HG02588 (cell line): Measurements from ENCODE around the gene THSD7B.

Experiments
- ATAC-seq: cut with Tn5 transposase; IDR thresholded peaks from one replicate; pipeline ENCODE4 v1.9.1; 2021; ENCODE audit warnings: mild to moderate bottlenecking, moderate library complexity; ENCODE audit not compliant: unreplicated experiment

Gene THSD7B

GRCh38 chr2:137133225-137133624 lies 367.9 kb downstream of the THSD7B start:
- no peak for ATAC-seq

DNA sequence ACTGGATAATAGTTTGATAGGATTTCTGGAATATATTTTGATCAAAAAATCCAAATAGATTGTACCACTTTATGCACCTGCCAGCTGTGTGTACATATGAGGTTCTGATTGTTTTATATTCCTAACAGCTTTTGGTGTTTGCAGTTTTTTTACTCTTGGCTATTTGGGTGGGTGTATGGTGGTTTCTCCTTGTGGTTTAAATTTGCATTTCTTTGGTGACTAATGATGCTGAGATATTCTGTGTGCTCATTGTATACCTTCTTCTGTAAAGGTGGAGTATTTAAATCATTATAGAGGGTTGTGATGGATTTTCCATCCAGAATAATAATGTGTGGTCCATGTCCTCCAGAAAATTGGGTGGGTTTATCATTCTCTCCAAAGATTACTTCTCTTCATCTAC lies 372.9 kb downstream of the THSD7B start:
- no peak for ATAC-seq

GRCh38 chr2:137151731-137152130 lies 386.4 kb downstream of the THSD7B start:
- ATAC-seq = no peak

DNA sequence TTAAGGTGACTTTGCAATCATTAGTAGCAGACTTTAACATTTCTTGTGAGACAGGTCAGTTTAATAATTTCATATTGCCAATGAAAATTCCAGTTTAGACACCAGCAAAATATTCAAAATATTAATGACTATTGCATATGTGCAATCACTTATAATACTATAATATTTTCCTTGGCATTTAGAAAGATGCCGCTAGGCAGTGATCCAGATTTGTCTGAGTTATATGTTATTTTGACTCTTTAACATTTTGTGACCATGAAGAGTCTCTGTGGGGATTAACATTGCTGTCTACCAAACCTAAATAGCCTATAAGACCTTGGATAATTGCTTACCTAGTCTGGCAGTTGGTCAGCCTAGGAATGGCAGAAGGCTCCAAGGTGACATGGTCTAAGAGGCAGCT lies 389.6 kb downstream of the THSD7B start:
- ATAC-seq = no peak

DNA sequence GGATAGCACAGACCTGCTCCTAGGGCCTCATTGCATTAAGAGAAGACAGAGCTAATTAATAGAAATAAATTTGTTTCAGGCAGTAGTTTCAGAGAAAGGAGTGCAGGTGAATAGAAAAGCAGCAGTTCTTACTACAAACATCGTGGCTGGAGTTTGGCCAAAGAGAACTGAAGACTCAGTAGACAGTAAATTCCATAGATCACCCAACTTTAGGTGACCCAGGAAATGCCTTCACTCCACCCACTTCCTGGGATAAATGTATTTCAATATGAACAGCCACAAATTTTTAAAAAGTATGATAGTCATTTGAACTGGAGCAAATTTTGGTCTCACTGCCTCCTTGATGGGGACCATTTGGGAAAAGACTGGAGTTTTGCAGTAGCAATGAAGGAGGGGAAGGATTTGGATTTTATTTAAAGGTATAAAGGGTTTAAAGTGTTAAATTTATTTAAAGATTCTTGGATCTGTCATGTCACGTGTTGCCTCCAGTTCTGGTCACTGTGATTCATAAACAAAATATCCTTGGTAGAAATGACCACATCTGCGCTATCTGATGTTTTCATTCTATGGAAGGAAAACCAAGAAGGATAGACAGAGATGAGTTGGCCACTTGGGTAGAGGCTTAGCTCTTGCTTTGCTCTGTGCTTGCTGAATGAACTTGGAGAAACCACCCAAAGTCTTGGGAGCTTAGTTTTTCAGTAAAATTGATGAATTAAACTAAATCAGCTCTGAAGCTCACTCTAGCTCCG lies 390.2 kb downstream of the THSD7B start:
- no peak for ATAC-seq

DNA sequence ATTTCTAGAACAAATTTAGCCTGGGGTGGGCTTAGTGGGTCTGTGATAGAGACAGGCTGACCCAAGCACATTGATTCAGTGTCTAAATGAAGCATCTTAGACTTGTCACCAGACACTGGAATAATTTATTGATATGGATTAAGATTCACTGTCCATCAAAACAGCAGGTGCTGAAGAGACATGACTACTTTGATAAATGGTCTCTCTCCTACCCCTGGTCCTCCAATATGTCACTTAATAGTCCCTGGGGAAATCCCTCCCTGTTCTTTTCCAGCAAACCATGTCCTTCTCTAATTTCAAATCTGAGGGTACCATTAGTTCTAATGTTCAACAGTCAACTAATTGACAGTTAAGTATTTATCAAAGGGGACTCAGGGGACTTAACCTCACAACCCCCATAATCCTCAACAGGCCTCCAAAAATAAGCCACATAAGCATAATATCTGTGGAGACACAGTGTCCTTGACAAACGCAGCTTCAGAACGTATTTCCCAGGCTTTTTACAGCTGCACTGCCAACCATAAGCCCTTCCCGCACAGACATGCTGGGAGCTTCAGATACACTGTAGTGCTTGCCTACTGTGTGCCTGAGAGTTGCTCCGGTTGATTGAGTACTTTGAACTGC lies 391.0 kb downstream of the THSD7B start:
- no peak for ATAC-seq

DNA sequence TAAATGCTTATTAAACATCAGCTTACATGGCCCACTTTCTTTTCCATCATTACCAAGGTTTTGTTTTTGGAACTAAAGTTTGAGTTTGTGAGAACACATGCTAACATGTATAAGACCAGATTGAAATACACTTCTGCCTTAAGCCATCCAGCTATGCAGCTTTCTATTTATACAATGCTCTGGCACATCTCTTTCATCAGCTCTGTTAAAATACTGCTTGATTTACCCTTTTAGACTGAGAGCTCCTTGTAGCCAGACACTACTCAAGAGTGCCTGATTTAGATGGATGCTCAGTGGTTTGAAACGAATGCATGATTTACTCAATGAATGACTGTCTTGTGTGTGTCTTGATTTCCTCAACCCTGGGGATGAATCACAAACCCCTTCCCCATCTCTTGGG lies 392.5 kb downstream of the THSD7B start:
- no peak for ATAC-seq

DNA sequence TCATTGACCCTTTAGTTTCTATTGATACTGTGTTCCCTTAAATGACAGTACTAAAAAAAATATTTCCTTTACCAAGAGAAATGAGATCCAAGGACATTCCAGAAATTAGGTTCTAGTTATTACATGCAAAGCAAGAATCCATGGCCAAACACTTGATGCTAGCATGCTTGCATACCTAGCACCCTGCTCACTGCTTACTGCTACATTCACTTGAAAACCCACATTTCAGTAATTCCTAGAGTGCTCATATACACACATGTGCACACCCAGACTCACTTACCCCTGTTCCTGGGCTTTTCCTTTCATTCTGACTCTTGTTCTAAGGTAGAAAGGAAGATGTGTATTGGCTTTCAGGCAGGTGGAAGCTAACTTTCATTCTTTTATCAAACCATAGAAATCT lies 395.9 kb downstream of the THSD7B start:
- no peak for ATAC-seq

GRCh38 chr2:137165968-137166367 lies 400.6 kb downstream of the THSD7B start:
- ATAC-seq = no peak

- no peak for ATAC-seq
Observed at GRCh38 chr2:137167651-137168050, 402.3 kb downstream of the THSD7B start.

DNA sequence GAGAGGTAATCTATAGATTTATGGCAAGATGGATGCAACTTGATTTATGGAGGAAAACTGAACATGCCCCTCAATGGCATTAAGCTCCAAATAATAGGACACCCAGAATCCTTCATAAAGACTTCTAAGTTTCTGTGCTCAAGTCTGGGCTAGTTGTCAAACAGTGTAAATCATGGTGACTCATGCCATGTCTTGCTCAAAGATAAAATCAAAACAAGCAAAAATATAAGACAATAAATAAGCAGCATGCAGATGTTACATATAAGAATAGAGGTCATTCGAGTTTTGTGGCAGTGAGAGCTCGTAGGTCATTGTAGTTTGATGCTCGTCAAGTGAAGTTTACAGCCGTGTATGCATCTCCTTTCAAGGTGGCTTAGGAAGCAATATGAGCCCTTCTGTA lies 403.2 kb downstream of the THSD7B start:
- ATAC-seq = no peak

DNA sequence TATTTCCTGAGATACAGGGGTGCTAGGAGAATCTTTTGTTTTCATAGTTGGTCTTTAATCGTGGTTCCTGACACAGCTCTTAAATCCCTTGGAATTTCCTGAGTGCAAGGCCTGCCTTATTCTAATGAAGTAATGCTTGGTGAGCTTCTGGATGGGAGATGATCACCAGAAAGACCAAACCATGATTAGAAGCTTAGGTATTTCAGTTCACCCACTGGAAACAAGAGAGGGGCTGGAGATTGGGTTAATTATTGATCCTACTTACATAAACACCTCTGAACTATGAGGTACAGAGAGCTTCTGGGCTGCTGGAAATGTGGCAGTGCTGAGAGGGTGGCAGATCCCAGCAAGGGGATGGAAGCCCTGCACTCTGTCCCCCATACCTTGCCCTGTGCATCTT lies 406.8 kb downstream of the THSD7B start:
- no peak for ATAC-seq

GRCh38 chr2:137173463-137173862 lies 408.1 kb downstream of the THSD7B start:
- peak; percentile 95 for ATAC-seq

DNA sequence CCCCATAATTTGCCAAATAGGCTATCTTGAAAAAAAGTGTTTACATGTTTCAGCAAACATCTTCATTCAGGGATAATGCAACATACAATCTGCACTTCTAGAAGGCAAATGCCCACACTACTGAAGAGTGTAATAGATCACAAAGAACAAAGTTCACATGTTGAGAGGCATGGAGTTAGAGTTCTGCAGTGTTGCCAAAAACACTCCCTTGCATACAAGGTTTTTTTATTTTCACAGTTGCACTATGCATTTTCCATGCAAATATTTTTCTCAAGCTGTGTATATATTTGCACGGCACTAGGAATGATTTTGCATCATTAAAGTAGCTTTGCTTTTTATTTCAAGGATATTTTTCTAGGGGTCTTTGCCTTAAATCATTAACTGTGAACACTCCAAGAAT lies 409.9 kb downstream of the THSD7B start:
- no peak for ATAC-seq

- ATAC-seq = no peak
Observed at GRCh38 chr2:137178951-137179377, 413.6 kb downstream of the THSD7B start.

GRCh38 chr2:137179542-137179941 lies 414.2 kb downstream of the THSD7B start:
- ATAC-seq = no peak

DNA sequence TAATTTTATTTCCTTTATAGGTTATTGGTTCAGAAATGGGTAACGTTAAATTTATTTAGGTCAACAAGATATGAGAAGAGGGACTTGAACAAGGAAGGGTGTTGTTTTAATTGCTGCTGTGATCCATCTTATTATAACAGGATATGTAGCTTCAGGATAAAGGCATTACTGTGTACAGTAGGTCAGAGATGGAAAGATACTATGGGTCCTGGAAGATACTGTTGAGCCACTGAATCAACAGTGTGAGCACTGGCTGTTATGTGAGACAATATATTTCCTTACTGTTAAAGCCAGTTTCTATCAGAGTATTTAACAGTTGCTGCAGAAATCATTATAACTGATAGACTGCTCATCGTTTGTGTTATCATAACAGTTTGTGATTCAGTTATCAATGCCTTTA lies 414.7 kb downstream of the THSD7B start:
- ATAC-seq = no peak

- ATAC-seq = no peak
Observed at GRCh38 chr2:137181370-137181769, 416.0 kb downstream of the THSD7B start.

DNA sequence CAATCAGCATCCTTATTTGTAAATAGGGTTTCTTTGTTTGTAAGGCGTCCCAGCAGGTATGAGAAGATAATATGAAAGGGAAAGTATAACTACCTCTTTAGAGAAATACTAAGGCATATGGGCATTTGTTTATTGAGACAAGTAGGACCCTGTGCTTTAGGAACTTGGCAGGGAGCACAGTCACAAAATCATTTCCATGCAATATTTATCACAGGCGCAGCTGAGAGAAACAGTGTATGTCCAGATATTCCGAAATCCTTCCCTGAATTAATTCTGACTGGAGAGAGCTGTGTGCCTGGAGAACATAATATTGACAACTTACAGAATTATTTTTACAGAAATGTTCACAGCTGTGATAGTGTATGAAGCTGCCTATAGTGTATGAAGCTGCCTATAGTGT lies 416.7 kb downstream of the THSD7B start:
- no peak for ATAC-seq

- no peak for ATAC-seq
Observed at GRCh38 chr2:137183206-137183898, 418.0 kb downstream of the THSD7B start.

DNA sequence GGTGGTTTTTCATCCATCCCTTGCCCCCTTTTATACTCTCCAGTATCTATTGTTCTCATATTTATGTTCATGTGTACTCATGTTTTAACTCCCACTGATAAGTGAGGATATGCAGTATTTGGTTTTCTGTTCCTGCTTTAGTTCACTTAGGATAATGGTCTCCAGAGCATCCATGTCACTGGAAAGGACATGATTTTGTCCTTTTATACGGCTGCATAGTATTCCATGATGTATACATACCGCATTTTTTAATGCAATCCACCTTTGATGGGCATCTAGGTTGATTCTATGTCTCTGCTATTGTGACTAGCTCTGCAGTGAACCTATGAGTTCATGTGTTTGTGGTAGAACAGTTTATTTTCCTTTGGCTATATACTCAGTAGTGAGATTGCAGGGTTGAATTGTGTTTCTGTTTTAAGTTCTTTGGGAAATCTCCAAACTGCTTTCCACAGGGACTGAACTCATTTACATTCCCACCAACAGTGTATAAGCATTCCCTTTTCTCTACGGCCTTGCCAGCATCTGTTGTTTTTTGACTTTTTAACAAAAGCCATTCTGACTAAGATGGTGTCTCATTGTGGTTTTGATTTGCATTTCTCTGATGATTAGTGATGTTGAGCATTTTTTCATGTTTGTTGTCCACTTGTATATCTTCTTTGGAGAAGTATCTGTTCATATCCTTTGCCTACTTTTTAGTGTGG lies 420.2 kb downstream of the THSD7B start:
- no peak for ATAC-seq

DNA sequence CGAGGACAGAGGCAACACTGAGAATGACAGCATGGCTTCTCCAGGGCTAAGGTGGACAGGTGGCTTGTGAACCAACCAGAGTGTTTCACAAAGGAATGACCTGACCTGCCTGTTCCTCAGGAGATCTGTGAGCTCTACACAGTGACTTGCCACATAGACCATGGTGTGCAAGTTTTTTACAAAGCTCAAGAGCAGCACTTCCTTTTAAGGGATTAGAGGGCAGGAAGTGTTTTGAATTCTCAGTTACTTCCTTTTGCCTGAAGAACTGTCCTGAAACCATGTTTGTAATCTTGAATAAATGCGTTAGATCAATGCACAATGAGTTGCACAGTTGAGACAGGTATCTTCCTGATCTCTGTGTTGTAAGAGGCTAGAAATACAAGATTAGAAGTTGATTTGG lies 421.9 kb downstream of the THSD7B start:
- no peak for ATAC-seq
